HG03159 (cell line): ENCODE results near the gene RNF220.

Experiments used
- ATAC-seq: cut with Tn5 transposase; IDR thresholded peaks from one replicate; pipeline ENCODE4 v1.9.1; 2021; ENCODE audit warnings: mild to moderate bottlenecking, moderate library complexity; ENCODE audit not compliant: unreplicated experiment

Gene RNF220

DNA sequence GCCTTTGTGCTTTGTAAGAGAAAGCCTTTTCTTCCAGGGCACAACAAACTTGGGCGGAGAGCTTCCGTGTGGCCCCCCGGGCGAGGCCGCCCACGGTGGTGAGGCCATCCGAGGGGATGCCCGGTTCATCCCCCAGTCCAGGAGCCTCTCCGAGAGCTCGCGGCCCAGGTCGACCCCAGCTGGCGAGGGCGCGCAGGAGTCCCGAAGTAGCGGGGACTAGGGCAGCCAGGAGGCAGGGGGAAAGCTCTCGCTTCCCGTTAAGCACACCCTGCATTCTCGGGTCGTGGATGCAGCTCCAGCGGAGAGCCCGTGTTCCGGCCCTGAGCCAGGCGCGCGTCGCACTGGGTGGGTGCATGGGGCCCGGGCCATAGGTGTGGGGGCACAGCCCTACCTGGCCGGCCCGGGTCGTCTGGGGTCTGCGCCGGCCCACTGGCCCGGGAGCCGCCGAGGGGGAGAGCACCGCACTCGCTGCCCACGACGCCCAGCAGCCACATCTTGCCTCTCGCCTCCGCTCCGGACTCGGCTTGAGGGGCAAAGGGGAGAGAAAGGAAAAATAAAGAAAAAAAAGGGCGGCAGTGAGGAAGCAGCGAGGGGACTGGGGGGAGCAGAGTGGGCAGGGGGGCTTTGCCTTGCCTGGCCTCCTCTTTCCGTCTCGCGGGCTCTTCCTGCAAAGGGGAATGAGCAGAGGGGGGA lies 1.8 kb downstream of the RNF220 start:
- ATAC-seq, result no peak

GRCh38 chr1:44407430-44408211 lies 2.6 kb downstream of the RNF220 start:
- ATAC-seq, result no peak

DNA sequence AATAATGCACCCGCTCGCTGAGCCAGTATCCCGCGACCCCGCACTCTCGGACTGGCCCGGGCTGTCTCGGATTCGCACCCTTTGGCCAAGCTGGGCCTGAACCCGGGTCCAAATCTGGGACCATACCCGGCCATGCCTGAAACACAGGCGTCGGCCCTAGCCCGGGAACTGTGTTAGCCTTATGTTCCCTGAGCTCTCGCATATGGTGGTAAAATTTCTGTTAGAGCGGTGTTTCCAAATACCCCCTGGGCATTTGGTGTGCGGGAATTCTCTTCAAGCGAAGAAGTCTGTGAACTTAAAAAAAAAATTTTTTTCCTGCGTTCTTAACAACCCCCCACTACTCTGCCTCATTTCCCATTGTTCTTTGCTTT lies 3.1 kb downstream of the RNF220 start:
- no peak for ATAC-seq

DNA sequence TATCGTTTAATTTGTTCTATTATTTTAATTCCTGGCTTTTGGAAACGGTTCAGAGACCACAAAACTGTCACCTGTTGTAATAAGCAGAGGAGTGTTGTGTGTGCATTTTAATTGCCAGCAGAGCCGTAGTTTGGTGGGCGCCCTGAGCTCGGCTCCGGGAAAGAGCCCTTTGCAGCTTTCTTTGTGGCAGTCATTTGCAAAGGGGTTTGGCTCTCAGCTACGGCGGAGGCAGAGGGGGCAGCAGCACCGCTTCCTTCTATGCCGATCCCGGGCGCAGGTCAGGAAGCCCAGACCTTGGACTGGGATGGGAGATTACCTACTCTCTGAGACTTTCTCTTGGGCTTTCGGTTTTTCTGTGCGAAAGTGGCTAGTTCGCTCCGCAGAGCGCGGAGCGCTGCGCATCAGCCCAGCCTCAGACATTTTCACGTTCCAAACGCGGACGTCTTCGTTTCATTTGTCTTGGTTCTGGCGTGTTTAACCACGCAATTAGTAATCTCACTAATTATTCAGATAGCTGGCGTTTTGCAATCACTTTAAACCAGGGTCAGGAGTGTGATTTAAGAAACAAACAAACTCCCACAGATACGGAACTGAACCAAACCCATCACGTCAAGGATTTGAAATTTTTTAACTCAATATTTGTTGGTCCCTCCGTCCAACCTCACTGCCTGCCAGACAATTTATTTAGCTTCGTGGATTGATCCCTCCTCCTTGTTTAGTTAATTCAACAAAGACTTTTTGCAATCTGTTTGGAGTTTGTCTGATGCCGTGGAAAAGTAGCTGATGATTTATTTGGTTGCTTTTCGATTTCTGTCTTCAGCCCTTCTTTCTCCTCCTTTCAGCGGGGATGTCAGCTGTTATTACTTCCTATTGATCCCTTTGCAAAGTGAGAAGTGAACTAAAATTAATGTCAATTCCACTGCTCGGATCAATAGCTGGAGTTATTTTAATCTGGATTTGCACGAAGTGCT lies 3.9 kb downstream of the RNF220 start:
- ATAC-seq, result no peak

- ATAC-seq, result no peak
Measured at GRCh38 chr1:44409757-44410156, 4.7 kb downstream of the RNF220 start.

- no peak for ATAC-seq
Measured at GRCh38 chr1:44411861-44412260, 6.8 kb downstream of the RNF220 start.

DNA sequence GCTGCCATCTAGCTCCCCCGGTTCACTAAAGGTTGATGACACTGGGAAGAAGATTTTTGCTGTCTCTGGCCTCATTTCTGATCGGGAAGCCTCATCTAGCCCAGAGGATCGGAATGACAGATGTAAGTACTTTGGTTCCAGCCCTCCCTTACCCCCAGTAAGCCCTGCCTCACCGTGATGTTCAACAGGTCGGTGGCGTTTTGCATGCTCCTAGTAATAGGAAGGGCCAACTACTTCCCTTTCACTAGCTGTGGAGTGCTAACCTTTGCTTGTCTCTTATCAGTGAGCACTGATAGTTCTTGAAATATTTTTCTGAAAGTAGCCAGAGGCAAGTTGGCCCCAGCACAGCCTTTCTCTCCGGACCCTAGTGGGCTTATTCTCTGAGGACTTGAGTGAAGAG lies 7.5 kb downstream of the RNF220 start:
- no peak for ATAC-seq

GRCh38 chr1:44413740-44414139 lies 8.7 kb downstream of the RNF220 start:
- ATAC-seq, result no peak

- ATAC-seq, result no peak
Measured at GRCh38 chr1:44415013-44415412, 10.0 kb downstream of the RNF220 start.

GRCh38 chr1:44416408-44416807 lies 11.4 kb downstream of the RNF220 start:
- no peak for ATAC-seq

GRCh38 chr1:44417351-44418021 lies 12.4 kb downstream of the RNF220 start:
- ATAC-seq, result no peak

DNA sequence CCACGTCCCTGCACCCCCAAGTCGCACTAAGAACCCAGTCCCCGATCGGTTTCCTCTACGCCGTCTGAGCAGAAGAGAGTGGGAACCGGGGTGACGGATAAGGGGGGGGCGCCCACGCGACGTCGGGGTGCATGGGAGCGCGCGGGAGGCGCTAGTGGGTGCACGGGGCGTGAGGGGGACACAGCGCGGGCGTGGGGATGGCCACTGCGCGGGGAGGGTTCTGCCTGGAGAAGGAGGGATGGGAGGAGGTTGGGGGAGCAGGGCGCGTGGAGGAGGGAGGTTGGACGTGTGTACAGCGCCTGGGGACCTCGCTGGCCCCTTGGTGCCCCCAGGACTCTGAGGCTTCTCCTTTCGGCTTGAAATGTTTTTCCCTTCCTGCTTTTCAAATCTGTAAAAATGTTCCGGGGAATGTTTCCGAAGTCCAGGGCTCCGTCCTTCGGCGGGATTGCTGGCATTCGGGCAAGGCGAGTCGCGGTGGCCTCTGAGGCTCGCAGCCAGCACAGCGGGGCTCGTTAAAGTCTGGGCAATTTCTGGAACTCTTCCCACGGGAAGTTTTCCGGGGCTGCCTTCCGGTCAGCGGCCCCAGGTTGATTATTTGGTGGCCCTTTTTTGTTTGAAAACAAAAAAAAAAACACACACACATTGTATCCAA lies 13.1 kb downstream of the RNF220 start:
- ATAC-seq, result no peak

DNA sequence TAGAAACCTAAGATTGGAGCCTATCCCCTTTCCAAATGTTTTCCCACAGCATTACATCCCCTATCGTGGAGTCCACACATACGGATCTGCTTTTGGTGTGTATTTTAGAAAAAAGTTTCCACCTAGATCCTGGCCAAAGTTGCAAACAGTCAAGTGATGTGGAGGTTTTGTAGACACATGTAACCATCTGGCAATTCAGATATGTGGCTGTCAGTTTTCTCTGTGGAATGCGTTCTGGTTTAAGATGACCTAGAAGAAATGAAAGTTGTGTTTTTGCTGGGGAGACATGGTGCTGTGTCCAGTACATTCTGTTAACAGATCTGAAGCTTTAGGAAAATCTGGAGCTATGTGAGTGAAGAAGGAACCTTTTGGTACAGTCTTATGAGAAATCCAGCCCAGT lies 14.8 kb downstream of the RNF220 start:
- no peak for ATAC-seq

DNA sequence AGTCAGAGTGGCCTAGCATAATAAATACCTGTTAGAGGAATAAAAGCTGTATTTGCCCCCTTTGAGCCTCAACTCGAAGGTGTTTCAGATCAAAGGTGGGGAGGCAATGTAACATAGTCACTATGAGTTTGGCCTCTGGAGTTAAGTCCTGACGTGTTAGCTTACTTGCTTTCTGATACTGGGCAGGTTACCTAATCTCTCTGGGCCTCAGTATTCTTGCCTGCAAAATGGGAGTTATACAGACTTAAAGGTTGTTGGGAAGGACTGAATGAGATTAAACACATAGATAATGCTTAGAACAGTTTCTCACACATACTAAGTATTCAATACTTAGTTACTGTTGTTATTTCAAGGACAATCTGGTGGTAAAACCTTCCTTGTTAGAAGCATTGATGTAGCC lies 15.5 kb downstream of the RNF220 start:
- no peak for ATAC-seq

DNA sequence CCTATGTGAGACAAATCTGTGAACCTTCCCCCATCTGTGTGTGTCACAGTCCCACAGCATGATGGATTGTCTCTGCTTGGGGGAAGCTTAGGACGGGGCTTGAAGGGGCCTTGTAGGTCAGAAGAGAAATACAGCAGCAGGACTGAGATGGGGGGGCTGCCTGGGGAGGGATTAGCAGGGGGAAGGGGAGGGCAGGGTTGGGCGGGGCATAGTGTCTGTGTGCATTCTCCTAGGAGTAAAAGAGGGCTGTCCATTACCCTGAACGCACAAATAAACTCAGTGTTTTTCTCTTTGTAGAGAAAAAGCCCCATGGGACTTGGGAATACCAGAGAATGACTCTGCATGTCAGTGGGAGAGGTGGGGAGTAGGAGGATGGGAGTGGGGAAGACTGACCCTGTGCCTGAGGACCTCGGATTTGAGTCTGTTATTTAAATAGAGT lies 16.4 kb downstream of the RNF220 start:
- ATAC-seq, result no peak

GRCh38 chr1:44422161-44422560 lies 17.1 kb downstream of the RNF220 start:
- ATAC-seq, result no peak

DNA sequence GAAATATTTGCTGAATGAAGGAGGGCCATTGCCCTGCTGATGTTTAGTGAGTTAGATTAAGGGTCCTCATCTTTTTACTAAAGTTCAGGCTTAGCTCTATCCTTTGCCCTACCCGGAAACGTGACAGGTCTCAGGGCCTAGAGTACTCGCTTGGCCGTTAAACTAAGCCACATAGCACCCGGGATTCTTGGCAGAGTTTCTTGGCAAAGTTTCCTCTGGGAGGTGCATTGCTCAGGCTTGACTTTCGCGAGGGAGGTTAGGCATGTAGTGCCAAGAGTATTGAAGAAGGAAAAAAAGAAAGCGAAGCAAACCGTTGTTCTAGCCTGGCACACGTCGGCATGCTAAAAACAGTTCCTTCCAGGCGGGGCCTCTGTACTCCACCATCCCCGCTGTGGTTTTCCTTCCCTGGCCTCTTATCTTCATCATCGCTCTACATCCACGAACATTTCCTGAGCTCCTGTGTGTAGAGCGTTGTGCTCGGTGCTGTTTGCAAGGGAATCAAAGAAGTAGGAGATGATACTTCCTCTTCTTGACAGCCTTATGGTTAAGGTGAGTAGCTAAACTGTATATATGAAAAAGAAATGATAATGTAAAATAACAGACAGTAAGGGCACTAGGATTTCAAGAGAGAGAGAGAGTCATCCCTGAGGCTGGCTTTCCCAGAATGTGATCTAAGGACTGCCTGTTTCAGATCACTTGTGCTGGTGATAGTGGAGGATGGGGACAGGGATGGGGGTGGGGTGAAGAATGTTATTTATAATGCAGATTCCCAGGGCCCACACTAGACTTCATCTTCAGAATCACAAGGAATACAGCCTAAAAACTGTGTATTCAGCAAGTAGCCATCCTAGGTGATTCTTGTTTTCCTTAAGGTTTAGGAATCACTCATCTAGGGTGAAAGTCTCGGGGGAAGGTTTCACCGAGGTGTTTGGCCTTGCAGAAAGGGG lies 18.8 kb downstream of the RNF220 start:
- ATAC-seq, result no peak

DNA sequence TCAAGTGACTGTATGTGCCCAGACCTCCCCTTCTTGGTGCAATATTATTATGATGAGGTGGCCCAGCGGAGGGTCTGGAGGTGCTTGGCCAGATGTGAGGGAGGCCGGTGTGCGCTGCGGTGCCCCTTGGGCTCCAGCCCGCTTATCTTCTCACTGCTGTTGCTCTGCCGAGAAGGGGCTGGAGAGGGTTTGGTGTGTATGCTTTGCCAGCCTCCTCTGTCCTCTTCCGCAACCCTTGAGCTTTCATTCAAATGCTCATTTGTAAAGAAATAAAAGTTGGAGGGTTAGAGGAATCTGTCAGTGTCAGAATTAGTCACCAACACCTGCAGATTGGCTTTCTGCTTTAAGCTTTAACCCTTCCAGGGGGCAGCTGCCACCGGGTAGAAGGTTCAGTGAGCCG lies 19.7 kb downstream of the RNF220 start:
- ATAC-seq, result no peak
